Kidney tubule cell (primary cell): ENCODE results near the gene NCR3LG1.
A peak's percentile ranks its signal among the peaks of the same experiment; 100 is the strongest.

ENCODE experiments used
- DNase-seq: peaks from one replicate; pipeline ENCODE4 v3.0.0-alpha.2; 2018; ENCODE audit warnings: low spot score

The NCR3LG1 gene

GRCh38 chr11:17351510-17352176 lies at the start of gene NCR3LG1:
TSS of gene NCR3LG1 (plus strand) at chr11:17351800. CDS start at chr11:17351970, 170 bp downstream.
- peak; percentile 38 for DNase-seq

GRCh38 chr11:17313349-17314231 lies 38.0 kb upstream of the NCR3LG1 start:
- peak; percentile 8 for DNase-seq

GRCh38 chr11:17314232-17314547 lies 37.4 kb upstream of the NCR3LG1 start:
- peak; percentile 24 for DNase-seq

GRCh38 chr11:17314904-17315426 lies 36.6 kb upstream of the NCR3LG1 start:
- no peak for DNase-seq

- DNase-seq = no peak
Measured at GRCh38 chr11:17328871-17329494, 22.6 kb upstream of the NCR3LG1 start.

- DNase-seq = no peak
Measured at GRCh38 chr11:17331669-17332068, 19.9 kb upstream of the NCR3LG1 start.

- no peak for DNase-seq
Measured at GRCh38 chr11:17333799-17334586, 17.6 kb upstream of the NCR3LG1 start.

GRCh38 chr11:17343257-17343656 lies 8.3 kb upstream of the NCR3LG1 start:
- DNase-seq = no peak

GRCh38 chr11:17343907-17344306 lies 7.7 kb upstream of the NCR3LG1 start:
- peak; percentile 63 for DNase-seq

GRCh38 chr11:17347676-17348075 lies 3.9 kb upstream of the NCR3LG1 start:
- DNase-seq = no peak

GRCh38 chr11:17350455-17351171 lies 987 bp upstream of the NCR3LG1 start:
- no peak for DNase-seq

GRCh38 chr11:17351172-17351509 lies 459 bp upstream of the NCR3LG1 start:
- no peak for DNase-seq

- DNase-seq = peak; percentile 75
Measured at GRCh38 chr11:17352950-17353820, 1.6 kb downstream of the NCR3LG1 start.

GRCh38 chr11:17353821-17354600 lies 2.4 kb downstream of the NCR3LG1 start:
- no peak for DNase-seq

- DNase-seq = peak; percentile 74
Measured at GRCh38 chr11:17354601-17354991, 3.0 kb downstream of the NCR3LG1 start.

- no peak for DNase-seq
Measured at GRCh38 chr11:17366495-17366894, 14.9 kb downstream of the NCR3LG1 start.

GRCh38 chr11:17368551-17368950 lies 17.0 kb downstream of the NCR3LG1 start:
- DNase-seq = no peak

GRCh38 chr11:17369094-17369493 lies 17.5 kb downstream of the NCR3LG1 start:
- peak; percentile 33 for DNase-seq

- no peak for DNase-seq
Measured at GRCh38 chr11:17369684-17370243, 18.2 kb downstream of the NCR3LG1 start.
